Heart left ventricle (tissue), 16 donors: ENCODE results near the gene RBM46. TPM values are rescaled to one million over a fixed set of nuclear protein-coding genes. Genes with fewer than 3 reads are reported as not detected.
"Not testable (repeated sequence)": the region's sequence is repeated elsewhere in the genome, so short reads cannot be mapped to it uniquely, and the experiment has no call there.

Experiments used
- ATAC-seq, 4 donors: fragments of 200-7000 bp; cut with Tn5 transposase; one replicate each; pipeline ENCODE4 v1.9.1; 2020 to 2022; ENCODE audit warnings: moderate library complexity in 4 of 4, mild to moderate bottlenecking in 3 of 4, moderate number of reproducible peaks in 1 of 4
- DNase-seq, 5 donors: peaks; one replicate each; pipeline ENCODE4 v3.0.0-alpha.2; 2020
- H3K27ac ChIP-seq, 12 donors: fragments of 200-600 bp; sonication (generic) in 4 of 12; one replicate each; pipeline versions ENCODE4 v1.5.0 to v1.8.0; 2016 to 2022; ENCODE audit warnings: mild to moderate bottlenecking in 2 of 12
- H3K27me3 ChIP-seq, 9 donors: fragments of 200-600 bp; sonication (generic) in 2 of 9; one replicate each; pipeline versions ENCODE4 v1.5.1 to v1.8.0; 2016 to 2022; ENCODE audit warnings: mild to moderate bottlenecking in 3 of 9
- H3K36me3 ChIP-seq, 9 donors: fragments of 200-600 bp; sonication (generic) in 2 of 9; one replicate each; pipeline versions ENCODE4 v1.5.0 to v1.8.0; 2018 to 2022; ENCODE audit warnings: mild to moderate bottlenecking in 2 of 9
- H3K4me1 ChIP-seq, 12 donors: fragments of 200-600 bp; sonication (generic) in 4 of 12; one replicate each; pipeline versions ENCODE4 v1.5.0 to v1.8.0; 2016 to 2022; ENCODE audit warnings: mild to moderate bottlenecking in 3 of 12
- H3K4me3 ChIP-seq, 12 donors: fragments of 200-600 bp; sonication (generic) in 4 of 12; one replicate each; pipeline versions ENCODE4 v1.5.0 to v1.8.0; 2017 to 2022; ENCODE audit warnings: mild to moderate bottlenecking in 9 of 12, moderate library complexity in 4 of 12
- H3K9me3 ChIP-seq, 12 donors: fragments of 200-600 bp; sonication (generic) in 4 of 12; one replicate each; pipeline versions ENCODE4 v1.5.0 to v1.8.0; 2016 to 2022; ENCODE audit warnings: mild to moderate bottlenecking in 1 of 12
- POLR2A ChIP-seq, 2 donors: fragments of 450-650 bp; IDR thresholded peaks; one replicate each; pipeline ENCODE4 v1.6.1; 2017; ENCODE audit warnings: antibody characterized with exemption in 2 of 2, mild to moderate bottlenecking in 2 of 2, moderate library complexity in 2 of 2
- WGBS, 4 donors: extraction: QIAGEN DNeasy Blood & Tissue Kit in 2 of 4; methylation state at CpG; one replicate each; pipeline versions ENCODE4 v1.1.5 to v1.1.7; 2013 to 2018; 5-methylcytosine and 5-hydroxymethylcytosine counted together
- intact Hi-C, 10 donors: fragments of 100-400 bp; cut with DNase I; formaldehyde crosslinking; loops; one replicate each; pipeline versions ENCODE4 v1.11.1 to v1.14.2; 2022
- polyA plus RNA-seq, 2 donors: library from polyadenylated mRNA; stranded (reverse); fragments of 200-250 nt; gene quantifications; one replicate each; pipeline ENCODE4 v1.2.3, GENCODE V29; 2013
- total RNA-seq, 9 donors: library from RNA; depleted of rRNA in 2 of 9; stranded (reverse); fragments of >200 nt in 2 of 9; fragmentation: NEBNext Ultra II Directional in 3 of 9; extraction: Animal tissue kit (Norgen Biotek cat#: 25700) in 3 of 9; gene quantifications; one replicate each; pipeline versions ENCODE4 v1.1.0 to v1.2.4, GENCODE V29; 2016 to 2023
- TF ChIP-seq, protein P1 (sequence below), 12 donors: fragments of 200-600 bp; sonication (generic) in 4 of 12; IDR thresholded peaks; one replicate each; pipeline versions ENCODE4 v1.5.0 to v1.8.0; 2018 to 2022; ENCODE audit warnings: antibody characterized with exemption in 12 of 12, mild to moderate bottlenecking in 5 of 12
- donor health status: ischemic (EF 13 %, LVEDD 7.1; RV severe dilation, severe dysfunction).
- donor health status: healthy with polysubstance abuse.
- donor health status: DM: no; HTN: yes; CAD: no.
- donor health status: DM: no; HTN: no; CAD: no.
- donor health status: ischemic (EF 25% LVEDD 6.9; RV normal size, moderate dysfunction).
- donor health status: ischemic (EF 25% LVEDD 5.7; RV mildly dilated, moderate dysfunction).
- donor health status: healthy.
- donor health status: DM: yes; HTN: yes; CAD: no.
- donor health status: ischemic (EF 35%, LVEDD 5.7; RV mildly dilated, moderate dysfunction).
- donor health status: nonischemic (EF 11% LVEDD 7.7; RV severe dilation, severe dysfunction).
- donor health status: DM: yes; HTN: yes; CAD: no.
- donor health status: PGD.
- donor health status: ischemic (EF 29% LVEDD 5.4; RV normal size, mild dysfunction).
- donor health status: nonischemic (EF 23%, LVEDD 6.1; RV moderate dilation, normal function).

Gene RBM46
- total and polyA plus RNA-seq, 11 donors = 0.23 to 0.36 TPM; not detected in 9

GRCh38 chr4:154872198-154872597 lies 91.1 kb downstream of the RBM46 start:
- TF ChIP-seq POLR2A (IDR thresholded peaks at IDR 0.05) = no peak
- TF ChIP-seq, protein P1, sequence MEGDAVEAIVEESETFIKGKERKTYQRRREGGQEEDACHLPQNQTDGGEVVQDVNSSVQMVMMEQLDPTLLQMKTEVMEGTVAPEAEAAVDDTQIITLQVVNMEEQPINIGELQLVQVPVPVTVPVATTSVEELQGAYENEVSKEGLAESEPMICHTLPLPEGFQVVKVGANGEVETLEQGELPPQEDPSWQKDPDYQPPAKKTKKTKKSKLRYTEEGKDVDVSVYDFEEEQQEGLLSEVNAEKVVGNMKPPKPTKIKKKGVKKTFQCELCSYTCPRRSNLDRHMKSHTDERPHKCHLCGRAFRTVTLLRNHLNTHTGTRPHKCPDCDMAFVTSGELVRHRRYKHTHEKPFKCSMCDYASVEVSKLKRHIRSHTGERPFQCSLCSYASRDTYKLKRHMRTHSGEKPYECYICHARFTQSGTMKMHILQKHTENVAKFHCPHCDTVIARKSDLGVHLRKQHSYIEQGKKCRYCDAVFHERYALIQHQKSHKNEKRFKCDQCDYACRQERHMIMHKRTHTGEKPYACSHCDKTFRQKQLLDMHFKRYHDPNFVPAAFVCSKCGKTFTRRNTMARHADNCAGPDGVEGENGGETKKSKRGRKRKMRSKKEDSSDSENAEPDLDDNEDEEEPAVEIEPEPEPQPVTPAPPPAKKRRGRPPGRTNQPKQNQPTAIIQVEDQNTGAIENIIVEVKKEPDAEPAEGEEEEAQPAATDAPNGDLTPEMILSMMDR (IDR thresholded peaks at IDR 0.05) = no peak
- Histone ChIP-seq H3K27ac (no peak overlapping the region), H3K27me3 (no peaks in the 10 kb centered on the region), H3K9me3 (peaks cover 0 to 17% (median 6%) of the 10 kb centered on the region in 12 donors), H3K4me1 (no peaks in the 10 kb centered on the region), H3K4me3 (no peak overlapping the region), H3K36me3 (no peaks in the 10 kb centered on the region)
- DNase-seq = no peak
- ATAC-seq = no peak
- intact Hi-C loops = no loop called here

DNA sequence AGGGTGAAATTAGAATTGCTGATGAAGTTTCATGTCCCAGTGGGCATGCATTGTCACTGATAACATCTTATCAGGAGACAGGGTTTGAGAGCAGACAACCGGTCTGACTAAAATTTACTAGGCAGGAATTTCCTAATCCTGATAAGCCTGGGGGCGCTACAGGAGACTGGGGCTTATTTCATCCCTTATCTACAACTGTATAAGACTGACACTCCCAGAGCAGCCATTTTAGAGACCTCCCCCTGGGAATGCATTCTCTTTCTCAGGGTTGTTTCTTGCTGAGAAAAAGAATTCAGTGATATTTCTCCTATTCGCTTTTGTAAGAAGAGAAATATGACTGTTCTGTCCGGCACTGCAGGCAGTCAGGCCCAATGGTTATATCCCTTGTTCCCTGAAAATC lies 93.0 kb downstream of the RBM46 start:
- H3K27me3 ChIP-seq, intact Hi-C loops, DNase-seq, H3K27ac ChIP-seq, H3K4me3 ChIP-seq, ATAC-seq, H3K4me1 ChIP-seq, H3K36me3 ChIP-seq: not testable (repeated sequence)
- peaks cover 0 to 17% (median 6%) of the 10 kb centered on the region in 12 donors for H3K9me3 ChIP-seq
- WGBS, 4 donors = 64 to 82% (median 72%) methylated on average over 4 of the region's 4 CpGs

- H3K27ac ChIP-seq = no peak overlapping the region
- ATAC-seq = no peak
- H3K27me3 ChIP-seq = no peaks in the 10 kb centered on the region
- H3K9me3 ChIP-seq = peaks cover 0 to 23% (median 6%) of the 10 kb centered on the region in 12 donors
- 47 to 64% (median 55%) methylated on average over 8 of the region's 8 CpGs for WGBS, 4 donors
- no peak overlapping the region for H3K4me3 ChIP-seq
- intact Hi-C loops = no loop called here
- H3K36me3 ChIP-seq = no peaks in the 10 kb centered on the region
- TF ChIP-seq, protein P1 (IDR thresholded peaks at IDR 0.05) = no peak
- TF ChIP-seq POLR2A (IDR thresholded peaks at IDR 0.05) = no peak
- H3K4me1 ChIP-seq = no peaks in the 10 kb centered on the region
- no peak for DNase-seq
These were observed 96.2 kb downstream of the RBM46 start for GRCh38 chr4:154877110-154877760.

Other genes with a start within 250 kb of the RBM46 start
- 10 to 100 TPM; 26.2 to 52.3 (median 40.5) TPM for gene PLRG1, start 230.9 kb upstream of the RBM46 start, total RNA-seq
- gene PLRG1, start 230.9 kb upstream of the RBM46 start, polyA plus RNA-seq = 10 to 100 TPM; 25.4 to 40.9 TPM
- 1 to 10 TPM in 1 of 9 donors, under 1 TPM in 1, not detected in 7; 0.25 to 1.6 TPM for gene FGB, start 218.3 kb upstream of the RBM46 start, total RNA-seq
- under 1 TPM in 1 of 2 donors, not detected in 1; 0.46 TPM for gene FGB, start 218.3 kb upstream of the RBM46 start, polyA plus RNA-seq
- under 1 TPM in 2 of 9 donors, not detected in 7; 0.25 to 0.77 TPM for gene FGA, start 190.5 kb upstream of the RBM46 start, total RNA-seq
- under 1 TPM in 1 of 2 donors, not detected in 1; 0.32 TPM for gene FGA, start 190.5 kb upstream of the RBM46 start, polyA plus RNA-seq
- gene FGG, start 168.6 kb upstream of the RBM46 start, total RNA-seq = 1 to 10 TPM in 1 of 9 donors, under 1 TPM in 1, not detected in 7; 0.35 to 1.0 TPM
- gene FGG, start 168.6 kb upstream of the RBM46 start, polyA plus RNA-seq = under 1 TPM in 1 of 2 donors, not detected in 1; 0.50 TPM
- under 1 TPM in 2 of 9 donors, not detected in 7; 0.33 to 0.86 TPM for gene LRAT, start 37.3 kb upstream of the RBM46 start, total RNA-seq
- not detected for gene LRAT, start 37.3 kb upstream of the RBM46 start, polyA plus RNA-seq